Epithelial cell of esophagus (primary cell): Measurements from ENCODE around the gene ADCK1.
"Not testable (repeated sequence)": the region's sequence is repeated elsewhere in the genome, so short reads cannot be mapped to it uniquely, and the experiment has no call there.

ENCODE experiments used
- DNase-seq: peaks from one replicate; pipeline ENCODE4 v3.0.0; 2010; ENCODE audit warnings: low read depth
- H3K4me3 ChIP-seq: 2 replicates; pipeline ENCODE4 v1.5.1; 2011; ENCODE audit warnings: mild to moderate bottlenecking, low read length, control low read depth
- CTCF ChIP-seq: IDR thresholded peaks from 2 replicates; pipeline ENCODE4 v1.5.1; 2011; ENCODE audit warnings: low read depth, mild to moderate bottlenecking, low read length, control low read depth, inconsistent platforms; ENCODE audit not compliant: insufficient read depth; ENCODE audit errors: missing control alignments

ADCK1 gene

GRCh38 chr14:77950371-77951063 lies 150.6 kb downstream of the ADCK1 start:
- no peak for TF ChIP-seq CTCF
- no peak overlapping the region for H3K4me3 ChIP-seq
- DNase-seq: no peak

- no peak overlapping the region for H3K4me3 ChIP-seq
- no peak for DNase-seq
- TF ChIP-seq CTCF: no peak
Measured at GRCh38 chr14:77955816-77956484, 156.0 kb downstream of the ADCK1 start.

- not testable (repeated sequence) for H3K4me3 ChIP-seq, DNase-seq
Measured at GRCh38 chr14:77959686-77960085, 159.8 kb downstream of the ADCK1 start.

GRCh38 chr14:77961847-77962580 lies 162.1 kb downstream of the ADCK1 start:
- DNase-seq: no peak
- no peak for TF ChIP-seq CTCF
- H3K4me3 ChIP-seq: no peak overlapping the region

GRCh38 chr14:77962731-77963520 lies 163.0 kb downstream of the ADCK1 start:
- no peak overlapping the region for H3K4me3 ChIP-seq
- no peak for DNase-seq
- no peak for TF ChIP-seq CTCF

GRCh38 chr14:77964586-77964985 lies 164.7 kb downstream of the ADCK1 start:
- TF ChIP-seq CTCF: no peak
- DNase-seq: no peak
- no peak overlapping the region for H3K4me3 ChIP-seq

GRCh38 chr14:77965050-77965449 lies 165.1 kb downstream of the ADCK1 start:
- H3K4me3 ChIP-seq: no peak overlapping the region
- TF ChIP-seq CTCF: no peak
- no peak for DNase-seq
